Tibial nerve (tissue), 4 donors: ENCODE data around the gene LRP3.

Source experiments
- CTCF ChIP-seq, 5 experiments: fragments of 200-600 bp in 3 of 5; fragments of 450-650 bp in 2 of 5; sonication (generic) in 3 of 5; IDR thresholded peaks; one replicate each; pipeline ENCODE4 v1.5.1; 2016 to 2019; ENCODE audit warnings: antibody characterized with exemption in 5 of 5, mild to moderate bottlenecking in 3 of 5, moderate library complexity in 2 of 5
- EP300 ChIP-seq, 2 donors: sonication (generic); formaldehyde crosslinking; IDR thresholded peaks; one replicate each; pipeline ENCODE4 v1.6.1; 2017; ENCODE audit warnings: antibody characterized with exemption in 2 of 2, mild to moderate bottlenecking in 1 of 2
- POLR2A ChIP-seq, 2 donors: fragments of 450-650 bp; IDR thresholded peaks; one replicate each; pipeline ENCODE4 v1.6.1; 2017; ENCODE audit warnings: antibody characterized with exemption in 2 of 2, mild to moderate bottlenecking in 2 of 2, moderate library complexity in 2 of 2

GRCh38 chr19:33255781-33256180, 61.7 kb downstream of the LRP3 start:
- TF ChIP-seq CTCF (IDR thresholded peaks at IDR 0.05) = no peak
- TF ChIP-seq POLR2A (IDR thresholded peaks at IDR 0.05) = no peak
- TF ChIP-seq EP300 (IDR thresholded peaks at IDR 0.05) = no peak
